AG04450 (cell line): ENCODE measurements around the gene PPBP. TPM values are rescaled to one million over a fixed set of nuclear protein-coding genes. Genes with fewer than 3 reads are reported as not detected.

Experiments used
- CTCF ChIA-PET: fragments of 300-600, 350-600 bp; formaldehyde crosslinking; extraction: SDS; loops from one replicate; lab custom pipeline; 2022; ENCODE audit warnings: antibody characterized with exemption, inconsistent platforms; lab: Charles Lee
- POLR2A ChIA-PET: fragments of 350-600 bp; formaldehyde crosslinking; extraction: SDS; loops from one replicate; lab custom pipeline; 2021; ENCODE audit warnings: antibody characterized with exemption, inconsistent platforms; lab: Yijun Ruan, JAX
- DNase-seq: peaks from one replicate; pipeline ENCODE4 v3.0.0-alpha.2; 2011; ENCODE audit warnings: low read depth, low spot score
- H3K27ac ChIP-seq: one replicate; pipeline ENCODE4 v1.5.1; 2012; ENCODE audit warnings: low read depth, low read length, control low read depth
- H3K27me3 ChIP-seq: one replicate; pipeline ENCODE4 v1.6.0; 2012; ENCODE audit warnings: low read length; ENCODE audit not compliant: control insufficient read depth, insufficient read depth
- H3K4me3 ChIP-seq: 2 replicates; pipeline ENCODE4 v1.5.1; 2011; ENCODE audit warnings: mild to moderate bottlenecking, low read depth, low read length, control low read depth
- H3K9me3 ChIP-seq: 2 replicates; pipeline ENCODE4 v1.5.1; 2012; ENCODE audit warnings: low read length; ENCODE audit not compliant: control insufficient read depth, insufficient read depth
- polyA minus RNA-seq: library from RNA; depleted of rRNA, polyadenylated mRNA; stranded (reverse); fragments of >200 nt; gene quantifications from 2 replicates; pipeline ENCODE4 v1.2.3, GENCODE V29; 2011; rRNA and poly(A)+ RNA removed
- polyA plus RNA-seq: library from polyadenylated mRNA; depleted of rRNA; stranded (reverse); fragments of >200 nt; gene quantifications from 2 replicates; pipeline ENCODE4 v1.2.3, GENCODE V29; 2011; rRNA removed
- TF ChIP-seq, protein P1 (sequence below): IDR thresholded peaks from 2 replicates; pipeline ENCODE4 v1.5.1; 2011; ENCODE audit warnings: low read depth, low read length, control low read depth, inconsistent platforms

The PPBP gene
- not detected in 2 replicates for polyA plus RNA-seq
- not detected in 2 replicates for polyA minus RNA-seq

- POLR2A ChIA-PET = no interaction called here
These were observed at the start of gene PPBP for GRCh38 chr4:73988061-73988460. TSS of gene PPBP (minus strand) at chr4:73988190. CDS start at chr4:73988103, 87 bp downstream.

DNA sequence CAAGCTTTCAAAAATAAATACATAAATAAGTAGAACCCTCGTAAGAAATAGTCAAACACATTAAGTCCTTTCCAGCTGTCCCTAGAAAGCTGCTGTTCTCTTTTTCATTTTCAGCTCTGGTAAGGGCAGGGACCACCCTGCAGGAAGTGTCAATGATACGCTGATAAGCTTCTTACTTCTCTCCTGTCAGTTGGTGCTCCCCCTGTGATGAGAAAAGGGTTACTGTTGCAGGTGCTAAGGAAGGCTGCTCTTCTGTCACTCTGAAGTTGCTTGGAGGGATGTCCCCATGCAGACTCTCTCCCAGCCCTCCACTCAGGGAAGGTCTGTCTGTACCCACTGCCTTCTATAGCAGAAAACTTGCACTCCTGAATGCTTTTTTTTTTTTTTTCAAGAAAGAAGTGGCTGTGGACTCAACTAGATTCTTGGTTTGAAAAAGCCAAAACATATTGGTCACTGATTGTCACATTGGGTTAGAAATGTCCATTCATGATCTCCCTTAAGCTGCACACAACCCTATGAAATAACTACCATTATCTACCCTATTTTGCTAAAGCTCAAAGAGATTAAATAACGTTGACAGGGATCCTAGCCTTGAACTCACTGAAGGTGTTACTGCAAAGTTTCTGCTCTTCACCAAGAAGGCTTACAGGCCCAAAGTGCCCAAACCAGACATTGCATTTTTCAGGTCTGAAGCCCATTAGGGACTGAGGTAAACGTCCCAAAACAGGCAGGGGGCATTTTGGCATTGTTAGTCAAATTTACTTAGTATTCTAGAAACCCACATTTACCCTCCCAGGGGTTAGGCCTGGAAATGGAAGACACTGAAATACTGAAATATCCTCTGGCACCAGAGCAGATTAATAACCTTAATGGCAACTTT is 49.3 kb upstream of the PPBP start:
- TF ChIP-seq, protein P1, sequence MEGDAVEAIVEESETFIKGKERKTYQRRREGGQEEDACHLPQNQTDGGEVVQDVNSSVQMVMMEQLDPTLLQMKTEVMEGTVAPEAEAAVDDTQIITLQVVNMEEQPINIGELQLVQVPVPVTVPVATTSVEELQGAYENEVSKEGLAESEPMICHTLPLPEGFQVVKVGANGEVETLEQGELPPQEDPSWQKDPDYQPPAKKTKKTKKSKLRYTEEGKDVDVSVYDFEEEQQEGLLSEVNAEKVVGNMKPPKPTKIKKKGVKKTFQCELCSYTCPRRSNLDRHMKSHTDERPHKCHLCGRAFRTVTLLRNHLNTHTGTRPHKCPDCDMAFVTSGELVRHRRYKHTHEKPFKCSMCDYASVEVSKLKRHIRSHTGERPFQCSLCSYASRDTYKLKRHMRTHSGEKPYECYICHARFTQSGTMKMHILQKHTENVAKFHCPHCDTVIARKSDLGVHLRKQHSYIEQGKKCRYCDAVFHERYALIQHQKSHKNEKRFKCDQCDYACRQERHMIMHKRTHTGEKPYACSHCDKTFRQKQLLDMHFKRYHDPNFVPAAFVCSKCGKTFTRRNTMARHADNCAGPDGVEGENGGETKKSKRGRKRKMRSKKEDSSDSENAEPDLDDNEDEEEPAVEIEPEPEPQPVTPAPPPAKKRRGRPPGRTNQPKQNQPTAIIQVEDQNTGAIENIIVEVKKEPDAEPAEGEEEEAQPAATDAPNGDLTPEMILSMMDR = no peak
- ChIA-PET CTCF (interaction anchor here (0.7 to 2.0 kb wide), 13 partner anchors 13 to 465 kb away, joined by 3 to 8 read pairs (median 3); no protein-coding TSS in a partner anchor), POLR2A (interaction anchor here (1.6 kb wide), 1 partner anchor 376 kb away, joined by 5 read pairs; no protein-coding TSS in a partner anchor)
- Histone ChIP-seq H3K27me3 (no peaks in the 10 kb centered on the region), H3K4me3 (peak overlapping the region; percentile 78), H3K27ac (no peak overlapping the region), H3K9me3 (no peaks in the 10 kb centered on the region)
- DNase-seq = no peak

More at GRCh38 chr4:73988061-73988460, at the start of gene PPBP:
- no peak within 1 kb of the TSS for H3K4me3 ChIP-seq
- CTCF ChIA-PET = no interaction called here
- no peaks in the 10 kb centered on the region for H3K27me3 ChIP-seq
- H3K9me3 ChIP-seq = no peaks in the 10 kb centered on the region
- no peak within 1 kb of the TSS for H3K27ac ChIP-seq
- DNase-seq = no peak
- TF ChIP-seq, protein P1 = no peak

- POLR2A ChIA-PET = no interaction called here
- TF ChIP-seq, protein P1 = no peak
- H3K4me3 ChIP-seq = no peak overlapping the region
- H3K27me3 ChIP-seq = no peaks in the 10 kb centered on the region
- DNase-seq = no peak
- CTCF ChIA-PET = no interaction called here
- no peak overlapping the region for H3K27ac ChIP-seq
- no peaks in the 10 kb centered on the region for H3K9me3 ChIP-seq
These were observed 45.7 kb upstream of the PPBP start for GRCh38 chr4:74033739-74034138.

DNA sequence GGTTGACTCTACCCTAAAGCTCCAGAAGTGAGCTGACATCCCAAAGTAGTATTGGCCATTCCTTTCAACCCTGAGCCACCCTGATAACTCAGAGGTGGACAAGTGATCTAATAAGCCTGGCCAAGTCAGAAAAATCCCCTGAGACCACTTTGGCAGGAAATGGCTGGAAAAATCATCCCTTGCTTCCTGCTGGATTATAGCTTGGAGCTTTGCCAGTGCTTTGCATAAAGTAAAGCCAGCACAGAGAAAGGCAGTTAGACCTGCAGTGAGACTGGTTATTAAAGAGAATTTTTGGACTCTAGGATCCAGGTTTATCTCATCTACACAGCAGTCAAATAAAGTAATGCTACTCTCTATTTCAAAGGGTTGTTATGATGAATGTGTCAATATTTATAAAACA is 44.1 kb upstream of the PPBP start:
- no peak for DNase-seq
- Histone ChIP-seq H3K27me3 (no peaks in the 10 kb centered on the region), H3K4me3 (no peak overlapping the region), H3K9me3 (no peaks in the 10 kb centered on the region), H3K27ac (no peak overlapping the region)
- POLR2A ChIA-PET = no interaction called here
- CTCF ChIA-PET = interaction anchor here (0.6 kb wide), 1 partner anchor 40 kb away, joined by 3 read pairs; no protein-coding TSS in a partner anchor
- TF ChIP-seq, protein P1 = no peak

GRCh38 chr4:74031576-74031975 is 43.6 kb upstream of the PPBP start:
- TF ChIP-seq, protein P1 = no peak
- ChIA-PET CTCF (interaction anchor here (0.6 to 1.0 kb wide), 4 partner anchors 16 to 302 kb away, joined by 3 to 4 read pairs (median 3); no protein-coding TSS in a partner anchor), POLR2A (no interaction called here)
- no peaks in the 10 kb centered on the region for H3K27me3 ChIP-seq
- no peak overlapping the region for H3K27ac ChIP-seq
- H3K9me3 ChIP-seq = no peaks in the 10 kb centered on the region
- H3K4me3 ChIP-seq = no peak overlapping the region
- no peak for DNase-seq
